Ascending aorta (tissue), 2 donors: Measurements from ENCODE around the gene TLCD5. TPM values are rescaled to one million over a fixed set of nuclear protein-coding genes. Genes with fewer than 3 reads are reported as not detected.
A peak's percentile ranks its signal among the peaks of the same experiment; 100 is the strongest.

Experiments
- DNase-seq, 2 donors: peaks; one replicate each; pipeline ENCODE4 v3.0.0-alpha.2; 2019; ENCODE audit warnings: low spot score in 2 of 2
- H3K27ac ChIP-seq, 2 donors: fragments of 200-600 bp; sonication (generic); one replicate each; pipeline ENCODE4 v1.5.1; 2016 to 2017; ENCODE audit warnings: mild to moderate bottlenecking in 1 of 2
- H3K27me3 ChIP-seq: fragments of 200-600 bp; sonication (generic); one replicate; pipeline ENCODE4 v1.5.1; 2017
- H3K36me3 ChIP-seq, 2 donors: fragments of 200-600 bp; sonication (generic); one replicate each; pipeline ENCODE4 v1.5.1; 2016
- H3K4me1 ChIP-seq, 2 donors: fragments of 200-600 bp; sonication (generic); one replicate each; pipeline ENCODE4 v1.5.1; 2016 to 2017; ENCODE audit warnings: mild to moderate bottlenecking in 1 of 2
- H3K4me3 ChIP-seq, 2 donors: fragments of 200-600 bp; sonication (generic); one replicate each; pipeline ENCODE4 v1.5.1; 2016 to 2017; ENCODE audit warnings: mild to moderate bottlenecking in 1 of 2
- H3K9me3 ChIP-seq, 2 donors: fragments of 200-600 bp; sonication (generic); one replicate each; pipeline ENCODE4 v1.5.1; 2016
- intact Hi-C: fragments of 100-400 bp; cut with DNase I; formaldehyde crosslinking; loops from one replicate; pipeline ENCODE4 v1.15.1; 2023
- total RNA-seq: library from RNA; depleted of rRNA; stranded (reverse); fragments of >200 nt; gene quantifications from one replicate; pipeline ENCODE4 v1.1.0, GENCODE V29; 2016
- TF ChIP-seq, protein P1 (sequence below), 3 experiments: fragments of 200-600 bp in 2 of 3; fragments of 450-650 bp in 1 of 3; sonication (generic) in 2 of 3; IDR thresholded peaks; one replicate each; pipeline ENCODE4 v1.5.1; 2016 to 2019; ENCODE audit warnings: antibody characterized with exemption in 3 of 3, mild to moderate bottlenecking in 1 of 3, moderate library complexity in 1 of 3

The TLCD5 gene
- total RNA-seq, 1 donor from 2014 or later: 8.4 TPM

DNA sequence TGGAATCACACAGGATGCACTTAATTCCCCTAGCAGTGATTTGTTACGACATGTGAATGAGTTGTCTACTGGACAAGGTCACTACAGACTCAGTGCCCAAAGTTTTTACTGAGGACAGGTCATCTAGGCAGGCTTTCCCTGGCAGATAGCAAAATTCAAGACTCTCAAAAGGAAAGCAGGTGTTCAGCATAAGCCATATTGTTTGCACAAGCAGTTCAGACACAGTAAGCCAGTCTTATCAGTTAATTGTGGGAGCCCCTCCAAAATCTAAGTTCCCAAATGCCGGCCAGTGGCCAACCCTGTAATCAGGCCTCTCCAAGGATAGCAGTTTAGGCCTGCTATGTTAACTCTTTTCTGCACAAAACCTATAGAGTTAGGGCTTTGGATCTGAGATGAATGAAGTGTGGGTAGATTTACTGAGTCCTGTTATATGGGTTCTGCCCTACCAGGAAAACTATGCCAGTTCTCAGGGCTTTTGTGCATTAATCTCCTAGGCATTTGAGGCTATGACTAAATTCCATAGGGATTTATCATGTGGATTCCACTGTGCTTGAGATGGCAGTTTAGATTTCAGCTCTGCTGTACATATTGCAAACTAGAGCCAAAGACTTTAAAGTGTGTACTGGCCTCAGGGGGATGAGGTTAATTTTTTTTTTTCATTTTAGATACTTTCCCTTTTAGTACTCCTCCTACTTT is 6.3 kb downstream of the TLCD5 start:
- Histone ChIP-seq H3K4me3 (no peak overlapping the region), H3K27me3 (no peaks in the 10 kb centered on the region), H3K4me1 (peaks cover 15 to 42% of the 10 kb centered on the region in 2 donors), H3K36me3 (peaks cover 6 to 13% of the 10 kb centered on the region in 2 donors), H3K9me3 (no peaks in the 10 kb centered on the region), H3K27ac (peak overlapping the region; percentile 99 to 100)
- DNase-seq: no peak
- intact Hi-C loops: no loop called here
- TF ChIP-seq, protein P1, sequence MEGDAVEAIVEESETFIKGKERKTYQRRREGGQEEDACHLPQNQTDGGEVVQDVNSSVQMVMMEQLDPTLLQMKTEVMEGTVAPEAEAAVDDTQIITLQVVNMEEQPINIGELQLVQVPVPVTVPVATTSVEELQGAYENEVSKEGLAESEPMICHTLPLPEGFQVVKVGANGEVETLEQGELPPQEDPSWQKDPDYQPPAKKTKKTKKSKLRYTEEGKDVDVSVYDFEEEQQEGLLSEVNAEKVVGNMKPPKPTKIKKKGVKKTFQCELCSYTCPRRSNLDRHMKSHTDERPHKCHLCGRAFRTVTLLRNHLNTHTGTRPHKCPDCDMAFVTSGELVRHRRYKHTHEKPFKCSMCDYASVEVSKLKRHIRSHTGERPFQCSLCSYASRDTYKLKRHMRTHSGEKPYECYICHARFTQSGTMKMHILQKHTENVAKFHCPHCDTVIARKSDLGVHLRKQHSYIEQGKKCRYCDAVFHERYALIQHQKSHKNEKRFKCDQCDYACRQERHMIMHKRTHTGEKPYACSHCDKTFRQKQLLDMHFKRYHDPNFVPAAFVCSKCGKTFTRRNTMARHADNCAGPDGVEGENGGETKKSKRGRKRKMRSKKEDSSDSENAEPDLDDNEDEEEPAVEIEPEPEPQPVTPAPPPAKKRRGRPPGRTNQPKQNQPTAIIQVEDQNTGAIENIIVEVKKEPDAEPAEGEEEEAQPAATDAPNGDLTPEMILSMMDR (IDR thresholded peaks at IDR 0.05): no peak

DNA sequence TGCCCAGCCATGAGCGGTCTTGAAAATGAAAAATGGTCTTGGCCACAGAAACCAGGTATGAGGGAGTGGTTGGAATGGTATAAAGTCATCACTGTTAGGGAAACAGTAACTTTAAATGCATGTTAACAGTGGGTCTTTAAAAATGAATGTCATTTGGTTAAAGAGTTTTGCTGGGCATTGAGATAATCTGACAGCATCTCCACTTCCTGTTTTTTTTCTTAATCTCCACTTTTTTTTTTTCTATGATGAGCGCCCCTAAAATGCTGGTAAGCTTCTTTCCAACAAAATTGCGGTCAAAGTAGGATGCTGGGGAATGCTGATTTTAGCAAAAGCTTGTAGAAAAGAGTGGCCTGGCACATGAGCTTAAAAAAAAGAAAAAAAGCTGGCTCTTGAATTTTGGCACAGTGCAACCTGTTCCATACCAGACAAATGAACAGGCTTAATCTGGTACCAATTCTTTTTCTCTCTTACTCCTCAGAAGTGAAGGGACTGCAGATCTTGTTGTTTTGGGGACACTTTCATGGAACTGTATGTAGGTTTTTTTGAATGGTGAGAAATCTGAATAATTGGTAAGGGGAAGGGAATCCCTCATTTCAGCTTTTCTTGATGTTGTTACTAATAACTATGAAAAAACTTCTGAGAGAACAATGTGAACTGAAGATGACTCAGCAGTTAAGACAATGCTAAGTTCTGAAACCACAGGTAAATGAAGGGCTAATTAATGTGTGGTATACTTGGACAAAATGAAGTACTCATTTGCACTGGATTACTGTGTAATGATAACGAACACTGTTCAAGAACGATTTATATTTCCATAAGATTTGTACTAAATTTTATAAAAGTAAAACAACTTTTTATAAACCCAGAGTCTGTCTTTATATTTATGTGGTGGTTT is 8.0 kb downstream of the TLCD5 start:
- Histone ChIP-seq H3K27ac (peak overlapping the region; percentile 99 to 100), H3K4me1 (peaks cover 15 to 32% of the 10 kb centered on the region in 2 donors), H3K4me3 (peak overlapping the region in 1 of 2 donors; percentile 5), H3K36me3 (peaks cover 6 to 13% of the 10 kb centered on the region in 2 donors), H3K9me3 (no peaks in the 10 kb centered on the region), H3K27me3 (no peaks in the 10 kb centered on the region)
- DNase-seq: no peak
- intact Hi-C loops: no loop called here
- TF ChIP-seq, protein P1 (IDR thresholded peaks at IDR 0.05): no peak

DNA sequence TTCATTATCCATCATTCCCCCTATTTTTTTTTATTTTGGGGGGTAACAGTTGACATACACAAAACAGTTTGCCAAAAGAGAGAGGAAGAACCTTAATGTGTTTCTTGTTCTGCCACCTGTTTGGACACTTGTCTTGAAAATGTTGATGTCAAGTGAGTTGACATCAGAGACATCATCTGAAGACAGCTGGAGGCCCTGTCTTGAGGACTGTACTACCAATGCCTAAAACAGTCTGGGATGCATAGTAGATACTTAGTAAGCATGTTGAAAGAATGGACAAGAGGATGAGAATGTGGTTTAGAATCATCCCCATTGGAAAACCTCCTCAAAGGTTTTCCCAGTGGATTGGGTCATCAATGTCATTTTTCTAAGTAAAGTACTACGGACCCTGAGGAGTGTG is 8.7 kb downstream of the TLCD5 start:
- Histone ChIP-seq H3K9me3 (no peaks in the 10 kb centered on the region), H3K27me3 (no peaks in the 10 kb centered on the region), H3K27ac (peak overlapping the region; percentile 99 to 100), H3K36me3 (peaks cover 6 to 13% of the 10 kb centered on the region in 2 donors), H3K4me1 (peaks cover 15 to 32% of the 10 kb centered on the region in 2 donors), H3K4me3 (peak overlapping the region in 1 of 2 donors; percentile 5)
- DNase-seq: no peak
- TF ChIP-seq, protein P1 (IDR thresholded peaks at IDR 0.05): no peak
- intact Hi-C loops: no loop called here

DNA sequence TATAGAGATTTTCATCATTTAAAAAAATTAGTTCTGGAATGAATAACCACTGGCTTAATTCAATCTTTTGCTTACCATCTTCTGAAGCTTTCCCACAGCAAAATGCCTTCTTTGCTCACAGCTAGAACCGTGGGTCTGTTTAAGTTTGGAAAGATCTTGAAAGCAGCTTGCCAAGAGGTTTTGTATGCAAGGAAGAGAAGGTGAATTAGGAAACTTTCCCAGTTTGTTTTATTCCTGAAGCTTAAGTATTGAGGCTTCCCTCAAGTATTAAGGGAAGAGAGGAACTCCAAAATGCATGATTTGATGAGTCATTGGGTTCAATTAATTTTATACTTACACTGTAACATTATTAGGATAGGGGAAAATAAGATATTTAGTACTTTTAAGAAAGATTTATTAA is 9.2 kb downstream of the TLCD5 start:
- peaks cover 6 to 13% of the 10 kb centered on the region in 2 donors for H3K36me3 ChIP-seq
- TF ChIP-seq, protein P1 (IDR thresholded peaks at IDR 0.05): no peak
- no peak for DNase-seq
- H3K27me3 ChIP-seq: no peaks in the 10 kb centered on the region
- intact Hi-C loops: no loop called here
- H3K4me1 ChIP-seq: peaks cover 15 to 35% of the 10 kb centered on the region in 2 donors
- peak overlapping the region; percentile 99 to 100 for H3K27ac ChIP-seq
- no peaks in the 10 kb centered on the region for H3K9me3 ChIP-seq
- no peak overlapping the region for H3K4me3 ChIP-seq

DNA sequence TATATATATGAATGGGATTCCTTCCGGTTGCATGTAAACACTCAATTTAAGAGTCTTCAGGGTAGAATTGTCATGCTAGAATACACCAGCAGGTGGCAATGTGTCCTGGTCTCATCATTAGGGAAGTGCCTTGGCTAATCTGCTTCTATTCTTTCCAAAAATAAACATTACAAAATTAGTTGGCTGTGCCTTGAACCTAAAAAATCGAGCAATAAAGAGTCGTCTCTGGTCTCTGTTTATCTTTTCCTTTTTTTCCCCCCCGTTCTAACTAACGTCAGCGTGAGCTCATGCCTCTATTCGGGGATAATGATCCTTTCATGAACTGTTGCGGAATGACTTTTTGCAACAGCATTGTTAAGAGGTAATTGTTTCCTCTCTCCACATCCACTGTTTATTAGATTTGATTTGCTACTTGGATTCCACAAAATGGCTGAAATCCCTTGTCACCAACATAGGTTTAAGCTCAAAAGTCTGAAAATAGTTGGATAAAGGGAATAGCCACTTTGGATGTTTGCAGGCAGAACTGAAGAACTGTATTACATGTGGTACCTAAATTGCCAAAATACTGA is 9.9 kb downstream of the TLCD5 start:
- Histone ChIP-seq H3K27ac (peak overlapping the region; percentile 99 to 100), H3K9me3 (no peaks in the 10 kb centered on the region), H3K4me3 (peak overlapping the region; percentile 88 to 91), H3K4me1 (peaks cover 16 to 36% of the 10 kb centered on the region in 2 donors), H3K27me3 (no peaks in the 10 kb centered on the region), H3K36me3 (peaks cover 4 to 10% of the 10 kb centered on the region in 2 donors)
- DNase-seq: peak in 1 of 2 donors; percentile 87
- intact Hi-C loops: loop anchor here (1.0 kb wide), 1 partner anchor 10 kb away; the partner anchor contains the start of gene TLCD5
- TF ChIP-seq, protein P1 (IDR thresholded peaks at IDR 0.05): peak; percentile 61 to 63 (median 62)
